ENCODE measurements around the gene C1QC. TPM values are rescaled to one million over a fixed set of nuclear protein-coding genes. Genes with fewer than 3 reads are reported as not detected.

The C1QC gene
- total RNA-seq, 1 donor from 2014 or later = 7.5 TPM

DNA sequence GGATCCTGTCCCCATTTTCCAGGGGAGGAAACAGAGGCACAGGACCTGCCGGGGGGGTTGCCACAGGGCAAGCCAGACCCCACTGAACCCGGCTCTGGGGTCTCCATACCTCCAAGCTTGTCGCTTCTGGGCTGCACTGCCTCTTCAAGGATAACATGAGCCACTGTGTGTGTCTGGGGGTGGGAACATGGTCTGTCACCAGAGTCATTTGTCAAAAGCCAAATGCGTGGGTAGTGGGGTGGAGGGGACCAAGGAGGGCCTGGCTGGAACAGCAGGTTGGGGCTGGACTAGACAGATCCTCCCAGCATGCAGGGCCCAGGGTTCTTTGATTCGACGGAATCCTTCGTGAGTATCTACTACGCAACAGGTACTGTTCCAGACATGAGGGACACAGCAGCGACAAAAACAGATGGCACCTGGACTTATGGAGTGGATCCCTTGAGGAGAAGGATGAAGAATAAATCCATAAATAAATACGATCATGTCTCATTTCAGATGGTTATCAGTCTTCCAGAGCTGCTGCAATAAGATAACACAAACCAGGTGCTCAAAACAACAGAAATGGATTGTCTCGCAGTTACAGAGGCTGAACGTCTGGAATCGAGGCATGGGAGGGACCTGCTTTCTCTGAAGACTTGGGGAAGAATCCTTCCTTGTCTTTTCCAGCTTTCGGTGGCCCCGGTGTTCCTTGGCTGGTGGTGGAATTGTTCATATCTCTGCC lies 38.3 kb downstream of the C1QC start:
- DNase-seq = no peak

- DNase-seq = no peak
Measured at GRCh38 chr1:22683547-22683946, 40.1 kb downstream of the C1QC start.

DNA sequence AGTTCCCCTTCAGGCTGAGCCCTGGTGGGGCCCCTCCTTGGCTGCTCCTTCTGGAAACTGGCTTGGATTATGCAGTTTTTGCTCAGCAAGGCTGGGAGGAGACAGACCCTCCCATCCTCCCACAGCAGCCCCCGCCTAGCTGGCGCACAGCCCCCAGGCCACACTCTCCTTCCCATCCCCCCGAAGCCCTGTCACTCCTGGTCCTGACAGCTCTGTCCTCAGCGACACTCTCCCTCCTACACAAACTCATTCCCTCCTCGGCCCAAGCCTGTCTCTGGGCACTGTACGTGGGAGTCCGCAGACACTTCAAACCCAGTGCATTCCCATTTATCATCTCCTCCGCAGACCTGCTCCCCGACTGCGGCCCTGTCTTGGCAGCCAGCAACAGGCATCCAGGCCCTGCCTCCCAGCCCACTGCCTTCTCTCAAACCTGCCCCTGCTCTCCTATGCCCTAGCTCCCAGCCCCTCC lies 42.2 kb downstream of the C1QC start:
- DNase-seq = no peak

DNA sequence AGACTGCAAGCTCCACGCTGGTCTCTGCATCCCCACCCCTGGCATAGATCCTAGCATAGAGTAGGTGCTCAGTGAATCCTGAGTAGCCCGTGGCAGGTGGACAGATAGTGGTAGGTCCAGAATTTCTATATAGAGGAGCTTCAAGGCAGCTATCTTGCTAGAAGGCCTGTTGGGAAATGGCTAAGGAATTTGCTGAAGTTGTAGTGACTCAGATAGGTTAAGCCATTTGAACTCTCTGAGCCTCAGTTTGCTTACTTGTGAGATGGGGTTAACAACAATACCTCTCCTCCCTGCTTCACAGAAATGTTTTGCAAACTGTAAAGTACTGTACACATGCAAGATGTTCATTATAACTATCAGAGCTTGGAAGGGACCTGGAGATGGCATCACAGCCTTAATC lies 43.8 kb downstream of the C1QC start:
- no peak for DNase-seq

DNA sequence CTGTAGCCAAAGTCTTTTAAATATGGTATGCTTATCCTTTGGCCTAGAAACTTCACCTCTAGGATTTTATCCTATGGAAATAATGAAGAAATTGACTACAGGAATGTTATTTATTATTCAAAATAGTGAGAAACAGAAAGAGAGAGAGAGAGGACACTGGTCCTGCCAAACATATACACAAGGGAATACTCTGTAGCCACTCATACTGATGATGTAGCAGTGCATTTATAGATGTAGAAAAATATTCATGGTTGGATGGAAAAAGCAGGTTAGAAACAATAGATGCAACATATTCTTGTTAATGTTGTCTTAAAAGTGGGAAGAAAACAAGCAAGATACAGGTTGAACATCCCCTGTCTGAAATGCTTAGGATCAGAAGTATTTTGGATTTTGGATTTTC lies 45.0 kb downstream of the C1QC start:
- no peak for DNase-seq

DNA sequence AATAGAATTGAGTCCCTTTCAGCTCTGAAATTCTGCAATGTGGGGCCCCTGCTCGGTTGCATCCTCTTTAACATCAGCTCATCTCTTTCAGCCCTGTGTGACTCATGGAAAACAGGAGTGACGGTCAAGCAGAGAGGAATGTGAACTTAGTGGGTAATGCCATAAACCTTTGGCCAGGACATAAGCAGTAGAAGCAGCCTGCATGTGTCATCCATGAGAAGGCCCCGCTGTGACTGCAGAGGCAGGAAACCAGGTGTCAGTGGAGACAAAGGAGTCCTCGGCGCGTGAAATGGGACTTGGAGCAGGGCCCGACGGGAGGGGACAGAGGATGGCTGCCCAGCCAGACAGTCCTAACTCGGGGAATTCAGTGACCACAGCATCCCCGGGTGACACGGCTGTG lies 46.1 kb downstream of the C1QC start:
- DNase-seq = no peak

GRCh38 chr1:22691031-22691753 lies 47.8 kb downstream of the C1QC start:
- no peak for DNase-seq

GRCh38 chr1:22694172-22694571 lies 50.7 kb downstream of the C1QC start:
- no peak for DNase-seq

DNA sequence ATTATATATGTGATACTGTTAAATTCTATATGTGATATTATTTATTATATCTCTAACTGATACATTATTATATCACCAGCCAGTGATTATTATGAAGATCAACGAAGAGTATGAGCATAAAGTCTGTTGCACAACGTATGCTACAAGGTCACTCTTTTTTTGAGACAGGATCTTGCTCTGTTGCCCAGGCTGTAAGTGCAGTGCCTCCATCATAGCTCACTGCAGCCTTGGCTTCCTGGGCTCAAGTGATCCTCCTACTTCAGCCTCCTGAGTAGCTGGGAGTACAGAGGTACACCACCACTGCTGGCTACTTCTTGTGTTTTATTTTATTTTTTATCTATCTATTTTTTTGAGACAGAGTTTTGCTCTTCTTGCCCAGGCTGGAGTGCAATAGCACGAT lies 53.2 kb downstream of the C1QC start:
- no peak for DNase-seq

Small RNA genes within 50 kb of the gene (small RNA-seq; reads per million reads assigned to genes)
- not detected for gene MIR6127

Other genes with a start within 250 kb of the C1QC start
- 12.2 TPM for gene ZBTB40, start 191.8 kb upstream of the C1QC start, total RNA-seq
- gene EPHA8, start 80.1 kb upstream of the C1QC start, total RNA-seq = 0.94 TPM
- 10.9 TPM for gene C1QA, start 7.0 kb upstream of the C1QC start, total RNA-seq
- gene C1QB, start 9.6 kb downstream of the C1QC start, total RNA-seq = 4.8 TPM
- 34.9 TPM for gene EPHB2, start 67.2 kb downstream of the C1QC start, total RNA-seq